ENCODE data around the gene SLC22A23.

GRCh38 chr6:3242768-3243167 lies 214.1 kb downstream of the SLC22A23 start:
- TF ChIP-seq CTCF (IDR thresholded peaks at IDR 0.05): no peak
- no peak for TF ChIP-seq POLR2A (IDR thresholded peaks at IDR 0.05)
- no peak for TF ChIP-seq POLR2AphosphoS5 (IDR thresholded peaks at IDR 0.05)
- TF ChIP-seq EP300 (IDR thresholded peaks at IDR 0.05): no peak

All from stomach (tissue), 4 donors.